Sigmoid colon (tissue), 4 donors: ENCODE data around the gene ALKBH7.

ENCODE experiments used
- CTCF ChIP-seq, 4 experiments: fragments of 450-650 bp in 3 of 4; fragments of 200-600 bp in 1 of 4; IDR thresholded peaks; one replicate each; pipeline ENCODE4 v1.5.1; 2016 to 2019; ENCODE audit warnings: antibody characterized with exemption in 4 of 4, mild to moderate bottlenecking in 3 of 4, moderate library complexity in 2 of 4
- EP300 ChIP-seq, 4 donors: sonication (generic); formaldehyde crosslinking; IDR thresholded peaks; one replicate each; pipeline ENCODE4 v1.6.1; 2017; ENCODE audit warnings: antibody characterized with exemption in 4 of 4
- POLR2A ChIP-seq, 2 donors: fragments of 450-650 bp; IDR thresholded peaks; one replicate each; pipeline ENCODE4 v1.6.1; 2016; ENCODE audit warnings: antibody characterized with exemption in 2 of 2, mild to moderate bottlenecking in 2 of 2, moderate library complexity in 2 of 2
- POLR2AphosphoS5 ChIP-seq, 4 donors: sonication (generic); formaldehyde crosslinking; IDR thresholded peaks; one replicate each; pipeline ENCODE4 v1.6.1; 2017; ENCODE audit warnings: antibody characterized with exemption in 4 of 4

GRCh38 chr19:6362027-6362350 lies 10.6 kb upstream of the ALKBH7 start:
- TF ChIP-seq CTCF (IDR thresholded peaks at IDR 0.05) (no peak), POLR2A (IDR thresholded peaks at IDR 0.05) (no peak), POLR2AphosphoS5 (IDR thresholded peaks at IDR 0.05) (no peak), EP300 (IDR thresholded peaks at IDR 0.05) (no peak)
